GM23338 (cell line): ENCODE data around the gene MYL6. TPM values are rescaled to one million over a fixed set of nuclear protein-coding genes. Genes with fewer than 3 reads are reported as not detected.

Source experiments
- ATAC-seq: fragments of 200-7000 bp; cut with Tn5 transposase; 3 replicates; pipeline ENCODE4 v1.9.1; 2020
- DNase-seq: peaks from one replicate; pipeline ENCODE4 v3.0.0-alpha.2; 2015; ENCODE audit warnings: low spot score
- H2AFZ ChIP-seq: fragments of 200-600 bp; sonication (generic); 2 replicates; pipeline ENCODE4 v1.8.0; 2016; ENCODE audit warnings: antibody characterized with exemption, mild to moderate bottlenecking, moderate library complexity
- H3F3A ChIP-seq: fragments of 200-600 bp; sonication (generic); replicated peaks from 2 replicates; pipeline ENCODE4 v1.8.0; 2017; ENCODE audit warnings: antibody characterized with exemption, mixed run types, low read depth
- H3K27ac ChIP-seq: fragments of 200-600 bp; sonication (generic); 2 replicates; pipeline ENCODE4 v1.6.1; 2016; ENCODE audit warnings: low read depth
- H3K27me3 ChIP-seq: fragments of 200-600 bp; sonication (generic); 2 replicates; pipeline ENCODE4 v1.8.0; 2016; ENCODE audit warnings: mild to moderate bottlenecking, mixed run types, moderate library complexity; ENCODE audit not compliant: insufficient read depth
- H3K36me3 ChIP-seq: fragments of 200-600 bp; sonication (generic); 2 replicates; pipeline ENCODE4 v1.8.0; 2016; ENCODE audit warnings: mild to moderate bottlenecking; ENCODE audit not compliant: insufficient read depth
- H3K4me1 ChIP-seq: fragments of 200-600 bp; sonication (generic); 2 replicates; pipeline ENCODE4 v1.8.0; 2016; ENCODE audit warnings: mild to moderate bottlenecking, moderate library complexity; ENCODE audit not compliant: insufficient read depth
- H3K4me2 ChIP-seq: fragments of 200-600 bp; sonication (generic); 2 replicates; pipeline ENCODE4 v1.7.1; 2017; ENCODE audit warnings: mixed run types
- H3K4me3 ChIP-seq: fragments of 200-600 bp; sonication (generic); 2 replicates; pipeline ENCODE4 v1.6.1; 2016; ENCODE audit warnings: mixed run types
- H3K79me2 ChIP-seq: fragments of 200-600 bp; sonication (generic); replicated peaks from 2 replicates; pipeline ENCODE4 v1.8.0; 2017; ENCODE audit warnings: mild to moderate bottlenecking; ENCODE audit not compliant: insufficient read depth
- H3K9me2 ChIP-seq: fragments of 200-600 bp; sonication (generic); 2 replicates; pipeline ENCODE4 v1.8.0; 2017; ENCODE audit not compliant: insufficient read depth
- H4K20me1 ChIP-seq: fragments of 200-600 bp; sonication (generic); replicated peaks from 2 replicates; pipeline ENCODE4 v1.8.0; 2017; ENCODE audit warnings: mild to moderate bottlenecking; ENCODE audit not compliant: insufficient read depth
- H3K27ac Mint-ChIP-seq: 2 replicates; pipeline ENCODE4 v1.8.0; 2020; ENCODE audit warnings: inconsistent platforms, mild to moderate bottlenecking, moderate library complexity, mixed read lengths
- H3K27me3 Mint-ChIP-seq: 3 replicates; pipeline ENCODE4 v1.8.0; 2022; ENCODE audit warnings: low read depth, mild to moderate bottlenecking, moderate library complexity, mixed read lengths, inconsistent platforms; ENCODE audit not compliant: insufficient read depth, poor library complexity
- H3K36me3 Mint-ChIP-seq: 3 replicates; pipeline ENCODE4 v1.8.0; 2021; ENCODE audit warnings: low read depth, mild to moderate bottlenecking, inconsistent platforms, moderate library complexity, mixed read lengths
- H3K4me1 Mint-ChIP-seq: 3 replicates; pipeline ENCODE4 v1.8.0; 2020; ENCODE audit warnings: mild to moderate bottlenecking, inconsistent platforms, mixed read lengths
- H3K4me3 Mint-ChIP-seq: 3 replicates; pipeline ENCODE4 v1.8.0; 2021; ENCODE audit warnings: moderate library complexity, mild to moderate bottlenecking, inconsistent platforms, mixed read lengths
- H3K9me3 Mint-ChIP-seq: 3 replicates; pipeline ENCODE4 v1.8.0; 2020; ENCODE audit warnings: moderate library complexity, mild to moderate bottlenecking, inconsistent platforms, mixed read lengths
- CREB1 ChIP-seq: fragments of 250-450 bp; sonication (Bioruptor Pico); IDR thresholded peaks from 2 replicates; pipeline ENCODE4 v1.5.0; 2020; ENCODE audit warnings: low read depth, mild to moderate bottlenecking, moderate library complexity
- CTCF ChIP-seq, 2 experiments: fragments of 200-600 bp in 1 of 2; sonication (generic) in 1 of 2; conservative IDR thresholded peaks; 2 replicates each; pipeline versions ENCODE4 v1.5.1 to v1.6.1; 2016 to 2017; ENCODE audit warnings: antibody characterized with exemption in 2 of 2, low read depth in 2 of 2, mild to moderate bottlenecking in 2 of 2, moderate library complexity in 1 of 2
- ETS1 ChIP-seq: IDR thresholded peaks from 2 replicates; pipeline ENCODE4 v1.6.1; 2016; ENCODE audit warnings: antibody characterized with exemption
- EZH2 ChIP-seq: fragments of 200-600 bp; sonication (generic); IDR thresholded peaks from one replicate; pipeline ENCODE4 v1.8.0; 2017; ENCODE audit warnings: antibody characterized with exemption, mild to moderate bottlenecking, low read depth; ENCODE audit not compliant: unreplicated experiment
- EZH2phosphoT487 ChIP-seq: fragments of 200-600 bp; sonication (generic); IDR thresholded peaks from one replicate; pipeline ENCODE4 v1.8.1; 2018; ENCODE audit warnings: antibody characterized with exemption; ENCODE audit not compliant: unreplicated experiment
- JUNB ChIP-seq: IDR thresholded peaks from one replicate; pipeline ENCODE4 v1.6.1; 2016; ENCODE audit warnings: antibody characterized with exemption; ENCODE audit not compliant: unreplicated experiment
- NANOG ChIP-seq: IDR thresholded peaks from 2 replicates; pipeline ENCODE4 v1.6.1; 2016; ENCODE audit warnings: antibody characterized with exemption, borderline replicate concordance
- POLR2AphosphoS5 ChIP-seq: IDR thresholded peaks from 2 replicates; pipeline ENCODE4 v1.6.1; 2016; ENCODE audit warnings: antibody characterized with exemption, low read depth
- REST ChIP-seq: IDR thresholded peaks from one replicate; pipeline ENCODE4 v1.6.1; 2018; ENCODE audit warnings: antibody characterized with exemption; ENCODE audit not compliant: unreplicated experiment
- STAT1 ChIP-seq: IDR thresholded peaks from one replicate; pipeline ENCODE4 v1.6.1; 2016; ENCODE audit warnings: antibody characterized with exemption; ENCODE audit not compliant: unreplicated experiment
- ZNF114 ChIP-seq: fragments of 250-450 bp; sonication (Bioruptor Pico); IDR thresholded peaks from 2 replicates; pipeline ENCODE4 v1.5.0; 2020; ENCODE audit warnings: mild to moderate bottlenecking, moderate library complexity
- ZNF331 ChIP-seq: fragments of 250-450 bp; sonication (Bioruptor Pico); IDR thresholded peaks from 2 replicates; pipeline ENCODE4 v1.5.0; 2020; ENCODE audit warnings: low read depth, mild to moderate bottlenecking, moderate library complexity
- ZNF462 ChIP-seq: fragments of 250-450 bp; sonication (Bioruptor Pico); IDR thresholded peaks from 2 replicates; pipeline ENCODE4 v1.5.0; 2020; ENCODE audit warnings: mild to moderate bottlenecking, moderate library complexity
- polyA plus RNA-seq: library from polyadenylated mRNA; unstranded; fragments of >200 nt; fragmentation: Nextera tagmentation; extraction: Ambion mirVana; gene quantifications from 2 replicates; pipeline ENCODE4 v1.2.1, GENCODE V29; 2016
- total RNA-seq: library from RNA; depleted of rRNA; stranded (reverse); fragments of >200 nt; shearing (Covaris generic); gene quantifications from 2 replicates; pipeline ENCODE4 v1.2.3, GENCODE V29; 2014

Gene MYL6
- total and polyA plus RNA-seq, 2 experiments from 2014 or later: 1,092 to 1,545 TPM

- Histone ChIP-seq H2AFZ (no peak overlapping the region), H3K27ac (no peak overlapping the region), H3K27me3 (no peaks in the 10 kb centered on the region), H3K4me2 (peak overlapping the region; percentile 89), H3K4me1 (peaks cover 22% of the 10 kb centered on the region), H3F3A (peaks cover 26% of the 10 kb centered on the region), H3K79me2 (peaks cover 17% of the 10 kb centered on the region), H3K4me3 (peak overlapping the region; percentile 90), H3K9me2 (no peaks in the 10 kb centered on the region), H3K36me3 (0 out of 2 replicates have a peak, but pooled peaks cover 2% of the 10 kb centered on the region), H4K20me1 (no peaks in the 10 kb centered on the region)
- no peaks in the 10 kb centered on the region; the same call in 1 of the 3 replicates for H3K9me3 Mint-ChIP-seq
- no peak overlapping the region for H3K27ac Mint-ChIP-seq
- peak overlapping the region; percentile 96 for H3K4me3 Mint-ChIP-seq
- DNase-seq (no peak), ATAC-seq (no peak)
- TF ChIP-seq ZNF331 (CRISPR knock-in tag): no peak
- TF ChIP-seq REST: no peak
- TF ChIP-seq ETS1: no peak
- no peak for TF ChIP-seq EZH2phosphoT487
- TF ChIP-seq ZNF462: no peak
- no peak for TF ChIP-seq JUNB
- no peak for TF ChIP-seq CREB1
- TF ChIP-seq POLR2AphosphoS5: no peak
- TF ChIP-seq EZH2: no peak
- no peak for TF ChIP-seq CTCF (conservative IDR thresholded peaks at IDR 0.05; ENCODE audit: low read depth in 2 of 2)
- TF ChIP-seq STAT1: no peak
- TF ChIP-seq NANOG: no peak
- no peak for TF ChIP-seq ZNF114 (CRISPR knock-in tag)
- H3K4me1 Mint-ChIP-seq: peaks cover 26% of the 10 kb centered on the region
- H3K36me3 Mint-ChIP-seq: peaks cover 28% of the 10 kb centered on the region
- peaks cover 26% of the 10 kb centered on the region for H3K27me3 Mint-ChIP-seq
Observed at GRCh38 chr12:56153678-56154065, 4.5 kb upstream of the MYL6 start.
